ENCODE results near the gene NUDT13. TPM values are rescaled to one million over a fixed set of nuclear protein-coding genes. Genes with fewer than 3 reads are reported as not detected.

Gene NUDT13
- total RNA-seq, 1 experiment from 2014 or later = 2.9 TPM

DNA sequence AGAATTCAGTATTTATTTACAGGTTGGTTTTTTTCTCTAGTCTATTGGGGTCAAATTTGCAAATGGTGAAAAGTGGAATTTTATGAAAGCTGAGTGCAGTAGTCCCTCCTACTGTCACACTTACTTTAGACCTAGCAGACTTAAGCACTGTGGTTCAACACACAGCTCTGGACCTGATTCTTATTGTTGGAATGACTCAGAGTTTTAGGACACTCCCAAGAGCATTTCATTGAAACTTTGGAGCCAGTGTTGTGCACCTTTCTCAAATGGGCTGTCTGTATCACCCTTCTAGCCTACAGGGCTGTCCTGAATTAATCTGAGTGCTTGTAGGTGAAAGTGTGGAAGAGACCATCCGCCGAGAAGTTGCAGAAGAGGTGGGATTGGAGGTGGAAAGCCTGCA lies 16.1 kb downstream of the NUDT13 start:
- CTCF ChIA-PET = no interaction called here
- POLR2A ChIA-PET = no interaction called here
- no peaks in the 10 kb centered on the region for H3K27me3 Mint-ChIP-seq (ENCODE audit: low read depth)
- DNase-seq (ENCODE audit: low spot score) = no peak
- H3K4me1 Mint-ChIP-seq = no peaks in the 10 kb centered on the region
- no peak for ATAC-seq
- no peak overlapping the region for H3K4me3 Mint-ChIP-seq
- no peak for TF ChIP-seq SOX15 (CRISPR knock-in tag; IDR thresholded peaks at IDR 0.05)
- TF ChIP-seq, protein P1, sequence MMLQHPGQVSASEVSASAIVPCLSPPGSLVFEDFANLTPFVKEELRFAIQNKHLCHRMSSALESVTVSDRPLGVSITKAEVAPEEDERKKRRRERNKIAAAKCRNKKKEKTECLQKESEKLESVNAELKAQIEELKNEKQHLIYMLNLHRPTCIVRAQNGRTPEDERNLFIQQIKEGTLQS (CRISPR knock-in tag; conservative IDR thresholded peaks at IDR 0.05) = no peak
- no peak for TF ChIP-seq HMGA2 (CRISPR knock-in tag; IDR thresholded peaks at IDR 0.05)
- TF ChIP-seq ATF1 (CRISPR knock-in tag; IDR thresholded peaks at IDR 0.05) = no peak
- no peak for TF ChIP-seq ZNF416 (CRISPR knock-in tag; IDR thresholded peaks at IDR 0.05)
- no peak for TF ChIP-seq ZBTB21 (CRISPR knock-in tag; IDR thresholded peaks at IDR 0.05; ENCODE audit: borderline replicate concordance)
- no peak for TF ChIP-seq NFATC4 (CRISPR knock-in tag; IDR thresholded peaks at IDR 0.05)
- H3K9me3 Mint-ChIP-seq = no peaks in the 10 kb centered on the region
- H3K27ac Mint-ChIP-seq = no peak overlapping the region
- peaks cover 15% of the 10 kb centered on the region for H3K36me3 Mint-ChIP-seq

DNA sequence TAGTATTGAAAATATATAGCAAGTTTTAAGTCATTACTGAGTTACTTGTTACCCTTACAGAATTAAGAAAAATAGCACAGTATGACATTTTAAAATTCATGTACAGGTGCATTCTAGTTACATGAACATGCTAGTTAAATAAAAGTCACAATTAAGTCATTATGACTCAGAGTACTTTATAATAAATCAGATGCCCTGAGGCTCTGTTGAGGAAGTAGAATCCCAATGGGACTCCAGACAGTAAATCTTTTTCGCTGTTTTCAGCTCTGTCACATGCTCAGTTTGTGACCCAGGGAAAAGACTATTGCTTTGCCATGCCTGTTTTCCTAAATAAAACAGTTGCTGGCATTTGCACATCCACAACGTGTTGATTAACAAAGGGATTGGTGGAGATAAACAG lies 21.0 kb downstream of the NUDT13 start:
- DNase-seq (ENCODE audit: low spot score) (no peak), ATAC-seq (no peak)
- no peak overlapping the region for H3K27ac Mint-ChIP-seq
- POLR2A ChIA-PET = no interaction called here
- no peak overlapping the region for H3K4me3 Mint-ChIP-seq
- no peaks in the 10 kb centered on the region for H3K9me3 Mint-ChIP-seq
- H3K36me3 Mint-ChIP-seq = peaks cover 43% of the 10 kb centered on the region
- no peaks in the 10 kb centered on the region for H3K27me3 Mint-ChIP-seq (ENCODE audit: low read depth)
- TF ChIP-seq ZNF232 (CRISPR knock-in tag; IDR thresholded peaks at IDR 0.05) = no peak
- TF ChIP-seq, protein P2, sequence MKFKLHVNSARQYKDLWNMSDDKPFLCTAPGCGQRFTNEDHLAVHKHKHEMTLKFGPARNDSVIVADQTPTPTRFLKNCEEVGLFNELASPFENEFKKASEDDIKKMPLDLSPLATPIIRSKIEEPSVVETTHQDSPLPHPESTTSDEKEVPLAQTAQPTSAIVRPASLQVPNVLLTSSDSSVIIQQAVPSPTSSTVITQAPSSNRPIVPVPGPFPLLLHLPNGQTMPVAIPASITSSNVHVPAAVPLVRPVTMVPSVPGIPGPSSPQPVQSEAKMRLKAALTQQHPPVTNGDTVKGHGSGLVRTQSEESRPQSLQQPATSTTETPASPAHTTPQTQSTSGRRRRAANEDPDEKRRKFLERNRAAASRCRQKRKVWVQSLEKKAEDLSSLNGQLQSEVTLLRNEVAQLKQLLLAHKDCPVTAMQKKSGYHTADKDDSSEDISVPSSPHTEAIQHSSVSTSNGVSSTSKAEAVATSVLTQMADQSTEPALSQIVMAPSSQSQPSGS (CRISPR knock-in tag; IDR thresholded peaks at IDR 0.05; ENCODE audit: borderline replicate concordance, low read depth) = no peak
- TF ChIP-seq, protein P3, sequence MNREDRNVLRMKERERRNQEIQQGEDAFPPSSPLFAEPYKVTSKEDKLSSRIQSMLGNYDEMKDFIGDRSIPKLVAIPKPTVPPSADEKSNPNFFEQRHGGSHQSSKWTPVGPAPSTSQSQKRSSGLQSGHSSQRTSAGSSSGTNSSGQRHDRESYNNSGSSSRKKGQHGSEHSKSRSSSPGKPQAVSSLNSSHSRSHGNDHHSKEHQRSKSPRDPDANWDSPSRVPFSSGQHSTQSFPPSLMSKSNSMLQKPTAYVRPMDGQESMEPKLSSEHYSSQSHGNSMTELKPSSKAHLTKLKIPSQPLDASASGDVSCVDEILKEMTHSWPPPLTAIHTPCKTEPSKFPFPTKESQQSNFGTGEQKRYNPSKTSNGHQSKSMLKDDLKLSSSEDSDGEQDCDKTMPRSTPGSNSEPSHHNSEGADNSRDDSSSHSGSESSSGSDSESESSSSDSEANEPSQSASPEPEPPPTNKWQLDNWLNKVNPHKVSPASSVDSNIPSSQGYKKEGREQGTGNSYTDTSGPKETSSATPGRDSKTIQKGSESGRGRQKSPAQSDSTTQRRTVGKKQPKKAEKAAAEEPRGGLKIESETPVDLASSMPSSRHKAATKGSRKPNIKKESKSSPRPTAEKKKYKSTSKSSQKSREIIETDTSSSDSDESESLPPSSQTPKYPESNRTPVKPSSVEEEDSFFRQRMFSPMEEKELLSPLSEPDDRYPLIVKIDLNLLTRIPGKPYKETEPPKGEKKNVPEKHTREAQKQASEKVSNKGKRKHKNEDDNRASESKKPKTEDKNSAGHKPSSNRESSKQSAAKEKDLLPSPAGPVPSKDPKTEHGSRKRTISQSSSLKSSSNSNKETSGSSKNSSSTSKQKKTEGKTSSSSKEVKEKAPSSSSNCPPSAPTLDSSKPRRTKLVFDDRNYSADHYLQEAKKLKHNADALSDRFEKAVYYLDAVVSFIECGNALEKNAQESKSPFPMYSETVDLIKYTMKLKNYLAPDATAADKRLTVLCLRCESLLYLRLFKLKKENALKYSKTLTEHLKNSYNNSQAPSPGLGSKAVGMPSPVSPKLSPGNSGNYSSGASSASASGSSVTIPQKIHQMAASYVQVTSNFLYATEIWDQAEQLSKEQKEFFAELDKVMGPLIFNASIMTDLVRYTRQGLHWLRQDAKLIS (CRISPR knock-in tag; IDR thresholded peaks at IDR 0.05; ENCODE audit: borderline replicate concordance) = no peak
- TF ChIP-seq, protein P4, sequence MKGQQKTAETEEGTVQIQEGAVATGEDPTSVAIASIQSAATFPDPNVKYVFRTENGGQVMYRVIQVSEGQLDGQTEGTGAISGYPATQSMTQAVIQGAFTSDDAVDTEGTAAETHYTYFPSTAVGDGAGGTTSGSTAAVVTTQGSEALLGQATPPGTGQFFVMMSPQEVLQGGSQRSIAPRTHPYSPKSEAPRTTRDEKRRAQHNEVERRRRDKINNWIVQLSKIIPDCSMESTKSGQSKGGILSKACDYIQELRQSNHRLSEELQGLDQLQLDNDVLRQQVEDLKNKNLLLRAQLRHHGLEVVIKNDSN (CRISPR knock-in tag; IDR thresholded peaks at IDR 0.05) = no peak
- TF ChIP-seq, protein P5, sequence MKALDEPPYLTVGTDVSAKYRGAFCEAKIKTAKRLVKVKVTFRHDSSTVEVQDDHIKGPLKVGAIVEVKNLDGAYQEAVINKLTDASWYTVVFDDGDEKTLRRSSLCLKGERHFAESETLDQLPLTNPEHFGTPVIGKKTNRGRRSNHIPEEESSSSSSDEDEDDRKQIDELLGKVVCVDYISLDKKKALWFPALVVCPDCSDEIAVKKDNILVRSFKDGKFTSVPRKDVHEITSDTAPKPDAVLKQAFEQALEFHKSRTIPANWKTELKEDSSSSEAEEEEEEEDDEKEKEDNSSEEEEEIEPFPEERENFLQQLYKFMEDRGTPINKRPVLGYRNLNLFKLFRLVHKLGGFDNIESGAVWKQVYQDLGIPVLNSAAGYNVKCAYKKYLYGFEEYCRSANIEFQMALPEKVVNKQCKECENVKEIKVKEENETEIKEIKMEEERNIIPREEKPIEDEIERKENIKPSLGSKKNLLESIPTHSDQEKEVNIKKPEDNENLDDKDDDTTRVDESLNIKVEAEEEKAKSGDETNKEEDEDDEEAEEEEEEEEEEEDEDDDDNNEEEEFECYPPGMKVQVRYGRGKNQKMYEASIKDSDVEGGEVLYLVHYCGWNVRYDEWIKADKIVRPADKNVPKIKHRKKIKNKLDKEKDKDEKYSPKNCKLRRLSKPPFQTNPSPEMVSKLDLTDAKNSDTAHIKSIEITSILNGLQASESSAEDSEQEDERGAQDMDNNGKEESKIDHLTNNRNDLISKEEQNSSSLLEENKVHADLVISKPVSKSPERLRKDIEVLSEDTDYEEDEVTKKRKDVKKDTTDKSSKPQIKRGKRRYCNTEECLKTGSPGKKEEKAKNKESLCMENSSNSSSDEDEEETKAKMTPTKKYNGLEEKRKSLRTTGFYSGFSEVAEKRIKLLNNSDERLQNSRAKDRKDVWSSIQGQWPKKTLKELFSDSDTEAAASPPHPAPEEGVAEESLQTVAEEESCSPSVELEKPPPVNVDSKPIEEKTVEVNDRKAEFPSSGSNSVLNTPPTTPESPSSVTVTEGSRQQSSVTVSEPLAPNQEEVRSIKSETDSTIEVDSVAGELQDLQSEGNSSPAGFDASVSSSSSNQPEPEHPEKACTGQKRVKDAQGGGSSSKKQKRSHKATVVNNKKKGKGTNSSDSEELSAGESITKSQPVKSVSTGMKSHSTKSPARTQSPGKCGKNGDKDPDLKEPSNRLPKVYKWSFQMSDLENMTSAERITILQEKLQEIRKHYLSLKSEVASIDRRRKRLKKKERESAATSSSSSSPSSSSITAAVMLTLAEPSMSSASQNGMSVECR (CRISPR knock-in tag; IDR thresholded peaks at IDR 0.05; ENCODE audit: borderline replicate concordance) = no peak
- TF ChIP-seq, protein P6, sequence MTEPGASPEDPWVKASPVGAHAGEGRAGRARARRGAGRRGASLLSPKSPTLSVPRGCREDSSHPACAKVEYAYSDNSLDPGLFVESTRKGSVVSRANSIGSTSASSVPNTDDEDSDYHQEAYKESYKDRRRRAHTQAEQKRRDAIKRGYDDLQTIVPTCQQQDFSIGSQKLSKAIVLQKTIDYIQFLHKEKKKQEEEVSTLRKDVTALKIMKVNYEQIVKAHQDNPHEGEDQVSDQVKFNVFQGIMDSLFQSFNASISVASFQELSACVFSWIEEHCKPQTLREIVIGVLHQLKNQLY (CRISPR knock-in tag; IDR thresholded peaks at IDR 0.05) = no peak
- TF ChIP-seq, protein P7, sequence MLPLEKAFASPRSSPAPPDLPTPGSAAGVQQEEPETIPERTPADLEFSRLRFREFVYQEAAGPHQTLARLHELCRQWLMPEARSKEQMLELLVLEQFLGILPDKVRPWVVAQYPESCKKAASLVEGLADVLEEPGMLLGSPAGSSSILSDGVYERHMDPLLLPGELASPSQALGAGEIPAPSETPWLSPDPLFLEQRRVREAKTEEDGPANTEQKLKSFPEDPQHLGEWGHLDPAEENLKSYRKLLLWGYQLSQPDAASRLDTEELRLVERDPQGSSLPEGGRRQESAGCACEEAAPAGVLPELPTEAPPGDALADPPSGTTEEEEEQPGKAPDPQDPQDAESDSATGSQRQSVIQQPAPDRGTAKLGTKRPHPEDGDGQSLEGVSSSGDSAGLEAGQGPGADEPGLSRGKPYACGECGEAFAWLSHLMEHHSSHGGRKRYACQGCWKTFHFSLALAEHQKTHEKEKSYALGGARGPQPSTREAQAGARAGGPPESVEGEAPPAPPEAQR (CRISPR knock-in tag; IDR thresholded peaks at IDR 0.05) = no peak
- TF ChIP-seq, protein P8, sequence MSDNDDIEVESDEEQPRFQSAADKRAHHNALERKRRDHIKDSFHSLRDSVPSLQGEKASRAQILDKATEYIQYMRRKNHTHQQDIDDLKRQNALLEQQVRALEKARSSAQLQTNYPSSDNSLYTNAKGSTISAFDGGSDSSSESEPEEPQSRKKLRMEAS (CRISPR knock-in tag; IDR thresholded peaks at IDR 0.05) = no peak
- TF ChIP-seq NFYB (CRISPR knock-in tag; conservative IDR thresholded peaks at IDR 0.05; ENCODE audit: low read depth) = no peak
- TF ChIP-seq TEAD1 (CRISPR knock-in tag; IDR thresholded peaks at IDR 0.05) = no peak
- no peak for TF ChIP-seq ZNF121 (CRISPR knock-in tag; IDR thresholded peaks at IDR 0.05)
- no peaks in the 10 kb centered on the region for H3K4me1 Mint-ChIP-seq
- CTCF ChIA-PET = no interaction called here
